Medulla oblongata (tissue), 1 donor: ENCODE results near the gene MYL7.

Experiments used
- DNase-seq: peaks from one replicate; pipeline ENCODE4 v3.0.0-alpha.2; 2015; ENCODE audit errors: extremely low spot score

MYL7 gene

DNA sequence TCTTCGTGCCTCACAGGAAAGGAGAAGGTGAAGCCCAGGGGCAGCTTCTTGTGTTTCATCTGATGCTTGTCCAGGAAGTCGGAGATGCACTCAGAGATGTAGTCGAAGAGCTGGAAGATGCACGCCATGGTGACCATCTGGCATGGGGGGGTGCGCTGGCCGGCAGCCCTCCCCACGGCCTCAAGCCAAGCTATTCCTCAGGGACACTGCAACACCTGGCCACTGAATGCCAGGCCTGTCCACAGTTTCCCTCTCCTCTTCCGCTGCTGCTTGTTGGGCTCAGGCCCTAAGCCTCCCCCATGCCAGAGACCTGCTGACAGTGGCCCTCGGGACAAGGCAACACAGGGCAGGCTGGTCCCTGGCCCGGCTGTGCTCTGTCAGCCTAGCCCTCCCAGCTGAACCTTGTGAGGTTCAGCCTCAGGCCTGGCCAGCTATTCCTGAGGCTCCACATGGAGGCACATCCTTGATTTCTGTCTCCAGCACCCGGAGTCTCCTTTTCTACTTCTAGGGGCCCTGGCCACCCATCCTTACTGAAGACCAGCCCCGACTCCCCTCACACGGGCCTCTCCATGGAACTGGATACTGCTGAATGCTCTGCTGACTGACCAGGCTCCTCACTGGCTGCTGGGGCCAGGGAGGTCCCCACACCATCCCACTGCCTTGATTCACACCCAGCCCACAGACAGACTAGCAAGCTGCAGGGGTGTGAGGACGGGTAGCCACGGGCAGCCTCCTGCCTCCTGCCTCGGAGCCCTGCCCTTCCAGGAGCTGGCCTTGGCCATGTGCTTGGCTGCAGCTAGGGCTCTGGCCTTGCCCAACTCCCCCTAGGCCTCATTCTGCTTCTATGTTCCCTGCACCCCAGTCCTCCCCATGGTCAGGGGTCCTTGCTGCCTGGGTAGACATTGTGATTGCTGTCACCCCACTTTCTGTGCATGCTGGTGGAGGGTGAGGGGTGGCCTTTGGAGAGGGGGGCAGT lies 10.1 kb upstream of the MYL7 start:
- no peak for DNase-seq

DNA sequence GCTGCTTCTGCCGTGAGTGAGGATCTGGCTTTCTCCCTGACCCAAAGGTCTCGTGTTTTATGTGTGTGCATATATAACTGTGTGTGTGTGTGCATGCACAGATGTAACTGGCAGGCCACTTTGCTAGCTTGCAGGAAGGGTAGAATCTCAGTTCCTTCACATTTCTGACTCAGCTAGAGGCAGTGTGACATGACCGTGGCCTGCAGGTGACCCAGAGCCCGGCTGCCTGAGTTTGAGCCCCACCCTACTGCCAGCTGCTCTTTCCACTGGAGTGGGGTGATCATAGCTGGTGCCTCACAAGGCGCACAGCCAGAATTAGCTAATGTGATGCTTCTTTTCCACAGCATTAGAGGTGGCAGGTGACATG lies 9.3 kb upstream of the MYL7 start:
- no peak for DNase-seq

DNA sequence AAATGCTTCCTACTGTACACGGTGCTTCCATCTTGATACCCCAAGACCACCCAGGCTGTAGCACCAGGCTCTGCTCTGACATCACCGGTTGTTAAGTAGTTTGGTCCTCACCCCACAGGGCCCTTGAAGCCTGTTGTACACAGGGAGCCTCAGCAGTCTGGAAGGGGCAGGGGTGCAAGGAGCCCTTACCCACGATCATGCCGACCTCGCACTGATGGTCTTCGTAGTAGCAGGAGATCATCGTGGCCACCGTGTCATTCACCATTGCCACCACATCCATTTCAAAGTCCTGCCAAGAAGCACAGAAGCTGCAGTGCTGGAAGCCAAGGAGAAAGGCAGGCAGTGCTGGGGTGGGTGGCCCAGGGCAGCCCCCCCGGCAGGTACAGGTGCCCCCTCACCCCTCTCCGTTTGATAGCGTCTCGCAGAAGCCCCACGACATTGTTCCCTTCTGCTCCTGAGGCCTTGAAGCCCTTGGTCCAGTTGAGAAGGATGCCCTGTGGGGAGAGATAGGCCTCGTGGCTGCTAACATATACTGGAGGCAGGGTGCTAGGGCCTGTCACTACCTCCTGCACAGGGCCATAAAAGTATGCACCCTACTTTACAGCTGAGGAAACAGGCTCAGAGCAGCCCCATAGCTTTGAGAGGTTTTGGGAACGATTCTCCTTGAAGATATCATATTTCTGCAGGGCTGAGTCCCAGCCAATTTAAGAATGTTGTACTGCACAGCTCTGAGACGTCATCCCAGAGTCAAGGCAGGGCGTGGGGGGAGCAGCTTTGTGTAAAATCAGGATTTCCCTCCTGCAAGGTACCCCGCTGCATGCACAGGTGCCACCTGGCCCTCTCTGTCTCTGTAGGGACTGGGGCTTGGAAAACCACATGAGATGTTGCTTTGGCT lies 8.7 kb upstream of the MYL7 start:
- DNase-seq, result no peak

DNA sequence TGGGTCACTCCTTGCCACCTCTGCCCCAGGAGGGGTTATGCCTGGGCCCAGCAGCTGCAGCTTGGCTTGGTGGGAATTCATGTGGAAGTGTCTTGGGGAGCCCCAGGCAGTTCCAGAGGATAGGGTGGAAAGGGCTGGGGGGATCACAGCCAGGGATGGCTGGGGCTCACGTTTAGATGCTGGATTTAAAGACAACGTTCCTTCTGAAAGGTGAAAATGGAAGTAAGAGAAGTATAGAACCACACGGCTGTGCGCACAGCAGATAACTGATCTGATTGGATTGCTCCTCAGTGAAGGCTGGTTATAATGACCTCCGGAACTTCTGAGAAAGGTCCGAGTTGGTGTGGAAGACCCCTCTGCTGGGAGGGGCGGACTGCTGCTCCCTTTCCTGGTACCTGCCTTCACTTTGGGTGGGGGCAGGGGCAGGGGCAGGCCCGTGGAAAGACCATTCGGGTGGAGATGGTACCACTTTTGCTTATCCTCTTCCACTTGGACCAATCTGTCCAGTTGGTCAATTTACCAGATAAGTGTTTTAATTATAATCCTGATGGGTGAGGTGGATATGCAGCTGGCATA lies 7.9 kb upstream of the MYL7 start:
- no peak for DNase-seq

DNA sequence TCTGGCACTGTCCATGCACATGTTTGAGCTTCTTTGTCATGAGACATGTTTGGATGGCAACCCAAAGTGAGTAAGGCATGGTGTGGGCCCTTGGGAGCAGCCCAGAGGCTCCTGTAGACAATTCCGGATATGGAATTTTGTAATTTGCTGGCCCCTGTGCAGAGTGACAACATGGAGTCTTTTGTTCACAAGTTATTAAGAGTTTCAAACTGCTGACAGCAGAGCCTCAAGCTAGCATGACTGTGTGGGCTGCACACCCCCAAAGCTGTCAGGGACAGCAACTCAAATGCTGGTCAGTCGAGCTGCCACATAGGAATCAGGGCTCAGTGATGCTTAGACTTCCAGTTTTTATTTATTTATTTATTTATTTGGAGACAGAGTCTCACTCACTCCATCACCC lies 7.0 kb upstream of the MYL7 start:
- no peak for DNase-seq

DNA sequence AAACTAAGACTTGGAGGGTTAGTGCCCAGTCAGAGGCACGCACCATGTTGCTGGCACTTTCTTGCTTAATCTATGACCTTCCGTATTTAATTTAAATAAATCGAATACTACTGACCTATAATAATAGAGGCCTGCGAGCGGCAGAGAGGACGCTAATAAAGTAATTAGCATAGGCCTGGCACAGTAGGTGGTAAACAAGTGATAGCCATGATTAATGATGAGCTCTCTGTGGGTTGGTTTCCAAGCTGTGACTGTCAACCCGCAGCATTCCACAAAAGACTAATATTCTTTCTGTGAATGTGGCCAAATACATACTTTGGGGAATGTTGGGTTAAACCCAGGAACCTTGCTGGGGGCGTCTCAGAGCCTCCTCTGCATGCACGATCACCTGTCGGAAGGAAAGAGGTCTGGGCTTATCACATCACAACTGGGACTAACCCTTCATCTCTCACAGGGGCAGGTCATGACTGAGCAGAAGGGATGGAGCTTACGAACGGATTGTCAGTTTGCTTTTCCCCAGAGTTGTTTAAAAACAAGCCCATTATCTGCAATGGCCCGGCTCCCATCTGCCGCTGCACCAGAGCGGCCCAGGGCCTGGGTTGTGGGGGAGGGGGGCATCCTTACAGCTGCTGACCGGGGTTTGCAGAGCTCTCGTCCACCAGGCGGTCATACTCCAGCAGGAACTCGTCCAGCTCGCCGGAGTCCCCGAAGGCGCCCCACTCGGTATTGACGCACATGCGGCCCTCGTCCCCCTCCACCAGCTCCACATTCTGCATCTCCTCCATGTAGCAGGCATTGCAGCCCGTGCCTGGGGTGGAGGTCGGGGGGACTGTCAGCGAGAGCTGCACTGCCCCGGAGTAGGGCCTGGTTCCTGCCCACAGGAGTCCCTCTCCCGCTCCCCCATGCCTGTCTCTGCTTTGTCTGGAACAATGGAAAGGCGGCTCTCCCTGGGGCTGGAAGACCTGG lies 6.2 kb upstream of the MYL7 start:
- DNase-seq, result no peak

DNA sequence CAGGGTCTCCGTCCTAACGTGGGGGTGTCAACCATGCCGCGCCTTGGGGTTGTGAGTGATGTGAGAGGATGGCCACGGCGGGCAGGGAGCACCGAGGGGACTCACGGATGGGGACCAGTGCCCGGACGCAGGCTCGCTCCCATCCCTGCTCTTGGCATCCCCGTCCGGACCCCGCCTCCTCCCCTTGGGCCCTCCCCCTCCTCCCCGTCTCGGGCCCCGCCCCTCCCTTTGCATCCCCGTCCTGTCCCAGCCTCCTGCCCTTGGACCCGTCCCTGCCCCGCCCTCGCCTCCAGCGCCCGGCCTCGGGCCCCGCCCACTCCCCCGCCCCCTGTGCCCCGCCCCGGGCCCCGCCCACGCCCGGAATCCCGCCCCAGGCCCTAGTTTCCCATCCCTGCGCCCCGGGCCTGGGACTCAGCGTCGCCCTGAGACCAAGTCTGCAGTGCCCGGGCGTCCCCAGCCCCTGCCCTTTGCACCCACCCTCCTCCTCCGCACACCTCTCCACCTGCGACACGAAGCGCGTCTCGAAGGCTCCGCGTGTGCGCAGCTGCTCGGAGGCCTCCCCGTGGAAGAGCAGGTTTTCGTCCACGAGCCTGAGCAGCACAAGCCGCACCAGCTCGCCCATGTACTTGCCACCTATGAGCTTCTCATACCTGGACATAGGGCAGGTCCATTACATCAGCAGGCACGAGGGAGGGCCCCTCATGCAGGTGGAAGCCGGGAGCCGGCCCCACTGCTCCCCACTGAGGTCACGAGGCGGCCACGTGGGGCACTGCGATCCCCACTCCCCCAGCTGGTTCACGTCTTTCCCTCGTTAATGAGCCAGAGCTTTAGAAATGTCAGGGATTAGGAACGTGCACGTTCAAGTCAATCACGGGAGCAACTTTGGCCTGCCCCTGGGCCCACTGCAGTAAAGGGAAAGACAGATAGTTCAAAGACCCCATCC lies 5.1 kb upstream of the MYL7 start:
- DNase-seq, result peak; percentile 57

DNA sequence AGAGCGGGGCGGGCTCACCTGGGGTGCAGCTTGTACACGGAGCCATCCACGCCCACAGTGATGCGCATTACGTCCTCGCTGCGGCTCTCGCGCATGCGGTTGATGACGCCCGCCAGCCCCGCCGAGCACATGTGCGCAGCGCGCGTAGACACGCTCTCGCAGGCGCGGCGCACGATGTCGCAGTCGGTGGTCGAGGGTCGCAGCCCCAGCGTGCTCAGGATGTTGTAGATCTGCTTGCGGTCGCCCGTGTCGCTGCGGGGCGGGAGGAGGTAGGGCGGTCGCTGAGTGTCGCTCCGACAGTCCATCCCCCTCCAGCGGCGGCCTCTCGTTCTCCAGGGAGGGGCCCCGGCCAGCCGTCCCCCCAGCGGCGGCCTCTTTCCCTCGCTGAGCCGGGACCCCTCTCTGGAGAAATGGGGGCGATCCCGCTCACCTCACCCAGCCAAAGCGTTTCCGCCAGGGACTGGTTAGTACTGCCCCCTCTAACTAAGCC lies 4.4 kb upstream of the MYL7 start:
- DNase-seq, result no peak

DNA sequence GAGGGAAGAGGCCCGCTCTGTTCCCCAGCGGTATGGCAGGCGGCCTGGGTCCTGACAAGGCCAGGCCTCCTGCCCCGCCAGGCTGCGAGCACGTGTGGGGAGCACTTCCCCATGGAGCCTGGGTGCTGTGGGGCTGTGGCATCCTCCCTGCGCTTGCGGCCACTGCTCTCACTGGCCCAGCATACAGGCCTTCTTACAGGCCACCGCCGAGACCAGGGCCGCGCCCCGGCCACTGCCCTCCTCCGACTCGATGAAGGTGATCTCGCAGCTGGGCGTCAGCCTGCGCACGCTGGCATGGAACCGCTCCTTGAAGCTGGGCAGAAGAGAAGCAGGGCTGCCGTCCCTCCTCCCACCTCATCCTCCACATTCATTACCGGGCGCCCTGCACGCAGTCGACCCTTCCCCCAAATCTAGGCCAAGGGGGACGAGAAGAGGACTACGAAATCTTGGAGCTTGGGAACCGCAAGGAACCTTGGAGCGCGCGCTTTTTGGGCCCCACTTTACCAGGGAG lies 3.9 kb upstream of the MYL7 start:
- DNase-seq, result no peak

DNA sequence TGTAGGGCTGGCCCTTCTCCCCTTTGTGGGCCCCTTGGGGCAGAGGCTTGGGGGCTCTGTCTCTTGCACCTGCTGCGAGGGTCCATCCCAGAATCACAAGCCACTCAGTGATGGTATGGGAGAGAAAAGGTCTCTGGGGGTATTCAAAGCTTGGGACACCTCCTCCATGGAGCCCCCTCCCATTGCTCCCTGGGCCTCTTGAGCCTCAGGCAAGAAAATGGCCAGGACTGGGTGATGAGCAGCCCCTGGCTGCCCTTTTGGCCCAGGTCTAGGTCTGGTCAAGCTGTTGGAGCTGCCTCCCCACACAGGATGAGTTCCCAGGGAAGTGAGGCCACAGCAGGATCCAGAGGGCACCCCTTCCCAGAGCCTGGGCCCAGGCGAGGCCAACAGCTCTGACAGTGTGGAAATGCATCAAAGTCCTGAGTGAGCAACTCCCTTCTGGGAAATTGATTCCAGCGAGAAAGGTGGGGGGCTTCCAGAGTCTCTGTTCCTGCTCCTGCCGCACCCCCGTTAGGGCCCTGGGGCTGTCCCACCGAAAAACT lies 3.4 kb upstream of the MYL7 start:
- no peak for DNase-seq

DNA sequence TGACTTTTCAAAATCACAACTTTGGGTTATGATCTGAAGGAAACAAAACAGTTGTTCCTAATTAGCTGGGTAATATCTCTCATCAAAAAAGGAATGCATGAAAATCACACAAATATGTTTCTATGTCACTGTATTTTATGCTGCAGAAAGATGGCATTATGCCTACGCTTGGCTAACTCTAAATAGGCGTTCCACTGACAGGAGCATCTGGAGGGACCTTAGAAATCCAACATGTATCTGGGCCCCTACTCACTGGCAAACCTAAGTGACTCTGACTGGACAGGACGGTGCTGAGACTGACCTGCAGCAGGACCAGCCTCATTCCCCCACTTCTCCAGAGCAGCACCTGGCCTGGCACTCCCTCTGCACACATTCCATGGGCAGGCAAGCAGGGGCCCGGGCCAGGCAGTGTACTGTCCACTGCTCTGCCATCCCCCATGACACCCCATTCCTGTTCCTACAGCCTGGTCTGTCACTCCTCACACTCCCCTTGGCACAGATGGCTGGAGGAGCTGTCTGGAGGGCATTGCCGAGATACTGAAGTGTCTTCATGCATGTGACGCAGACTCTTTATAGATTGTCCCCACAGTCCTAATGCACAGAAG lies 2.6 kb upstream of the MYL7 start:
- DNase-seq, result no peak

DNA sequence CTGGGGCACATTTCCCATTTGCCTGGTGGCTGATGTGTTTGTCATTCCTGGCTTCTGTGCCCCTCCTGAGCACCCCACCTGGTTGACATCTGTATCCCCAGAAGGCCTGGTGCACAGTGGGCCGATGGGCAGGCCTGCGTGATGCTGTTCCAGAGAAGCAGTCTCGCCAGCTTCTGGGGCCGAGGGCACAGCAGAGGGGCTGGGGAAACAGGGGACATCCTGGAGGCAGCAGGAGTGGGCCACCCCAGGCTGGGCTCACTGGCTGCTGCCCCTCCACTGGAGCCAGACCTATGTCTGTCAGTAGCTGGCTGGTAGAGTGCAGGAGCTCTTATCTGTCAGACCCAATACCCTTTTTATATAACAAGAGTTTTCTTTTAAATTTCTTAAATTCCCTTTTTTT lies 896 bp upstream of the MYL7 start:
- no peak for DNase-seq

DNA sequence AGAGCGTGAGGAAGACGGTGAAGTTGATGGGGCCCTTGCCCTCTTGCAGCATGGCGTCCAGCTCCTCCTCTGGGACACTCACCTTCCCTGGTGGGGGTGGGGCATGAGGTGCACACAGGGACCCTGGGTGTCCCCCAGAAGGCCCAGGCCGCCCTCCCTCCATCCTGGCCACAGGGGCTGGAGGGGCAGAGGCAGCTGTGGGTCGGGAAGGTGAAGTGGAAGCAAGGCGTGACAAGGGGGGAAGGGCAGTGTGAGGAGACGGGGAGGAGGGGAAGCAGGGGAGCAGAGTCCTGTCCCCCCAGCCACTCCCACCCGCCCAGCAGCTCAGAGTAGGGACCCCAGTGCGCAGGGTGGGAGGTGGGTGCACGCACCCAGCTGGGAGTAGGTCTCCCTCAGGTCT lies 791 bp downstream of the MYL7 start:
- no peak for DNase-seq

DNA sequence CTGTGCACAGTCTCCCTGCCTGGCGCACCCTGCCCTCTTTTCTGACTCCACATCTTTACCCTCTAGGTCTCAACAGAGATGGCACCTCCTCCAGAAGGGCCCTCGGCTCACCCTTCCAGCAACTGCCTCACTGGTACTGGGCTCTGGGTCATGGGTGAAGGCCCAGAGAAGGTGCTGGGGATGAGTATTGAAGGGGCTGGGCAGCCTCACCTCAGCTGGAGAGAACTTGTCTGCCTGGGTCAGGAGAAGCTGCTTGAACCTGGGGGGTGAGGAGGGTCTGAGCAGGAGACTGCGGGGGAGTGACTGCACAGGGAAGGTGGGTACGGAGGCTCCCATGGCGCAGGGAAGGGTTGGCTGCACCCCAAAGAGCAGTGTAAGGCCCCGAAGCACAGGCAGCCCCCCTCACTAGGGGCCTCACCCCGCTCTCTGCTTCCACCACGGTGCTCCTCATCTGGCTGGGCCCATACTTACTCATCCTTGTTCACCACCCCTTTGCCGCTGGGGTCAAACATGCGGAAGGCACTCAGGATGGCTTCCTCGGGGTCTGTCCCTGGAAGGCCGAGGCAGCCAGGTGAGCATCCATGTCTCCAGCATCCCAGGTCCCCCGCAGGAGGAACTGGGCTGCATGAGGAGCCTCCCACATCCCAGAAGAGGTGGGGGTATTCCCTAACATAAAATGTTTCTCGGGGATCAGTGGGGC lies 1.7 kb downstream of the MYL7 start:
- no peak for DNase-seq

DNA sequence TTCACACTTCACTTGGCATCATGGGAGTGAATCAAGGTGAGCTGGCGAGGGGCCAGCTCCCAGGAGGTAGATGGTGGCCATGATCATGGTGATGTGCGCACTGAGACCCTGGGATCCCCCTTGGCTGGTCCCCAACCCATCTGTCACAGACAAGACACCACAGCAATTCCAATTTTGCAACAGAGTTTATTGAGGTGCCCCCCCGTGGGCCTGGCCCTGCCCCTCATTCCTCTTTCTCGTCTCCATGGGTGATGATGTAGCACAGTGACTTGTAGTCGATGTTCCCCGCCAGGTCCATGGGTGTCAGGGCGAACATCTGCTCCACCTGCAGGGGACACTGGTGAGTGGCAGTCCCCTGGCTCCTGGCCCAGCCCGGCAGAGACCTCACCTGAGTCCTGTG lies 2.4 kb downstream of the MYL7 start:
- no peak for DNase-seq

DNA sequence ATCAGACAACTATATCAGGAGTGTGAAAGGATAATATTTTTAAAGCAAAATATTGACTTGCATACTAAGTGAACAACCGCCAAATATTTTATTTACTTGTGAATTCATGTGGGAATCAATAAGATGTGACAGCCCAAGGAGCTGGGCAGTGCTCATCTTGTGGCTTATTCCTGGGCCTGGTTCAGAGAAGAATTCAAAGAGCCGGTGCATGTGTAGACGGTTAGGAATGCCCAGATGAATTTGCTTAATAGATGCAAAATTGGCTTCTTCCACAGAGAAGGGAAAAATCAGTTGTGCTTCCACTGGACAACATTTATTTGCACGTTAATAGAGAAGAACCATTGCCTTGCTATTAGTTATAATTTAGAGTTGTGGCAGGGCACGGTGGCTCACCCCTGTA lies 4.4 kb downstream of the MYL7 start:
- no peak for DNase-seq

DNA sequence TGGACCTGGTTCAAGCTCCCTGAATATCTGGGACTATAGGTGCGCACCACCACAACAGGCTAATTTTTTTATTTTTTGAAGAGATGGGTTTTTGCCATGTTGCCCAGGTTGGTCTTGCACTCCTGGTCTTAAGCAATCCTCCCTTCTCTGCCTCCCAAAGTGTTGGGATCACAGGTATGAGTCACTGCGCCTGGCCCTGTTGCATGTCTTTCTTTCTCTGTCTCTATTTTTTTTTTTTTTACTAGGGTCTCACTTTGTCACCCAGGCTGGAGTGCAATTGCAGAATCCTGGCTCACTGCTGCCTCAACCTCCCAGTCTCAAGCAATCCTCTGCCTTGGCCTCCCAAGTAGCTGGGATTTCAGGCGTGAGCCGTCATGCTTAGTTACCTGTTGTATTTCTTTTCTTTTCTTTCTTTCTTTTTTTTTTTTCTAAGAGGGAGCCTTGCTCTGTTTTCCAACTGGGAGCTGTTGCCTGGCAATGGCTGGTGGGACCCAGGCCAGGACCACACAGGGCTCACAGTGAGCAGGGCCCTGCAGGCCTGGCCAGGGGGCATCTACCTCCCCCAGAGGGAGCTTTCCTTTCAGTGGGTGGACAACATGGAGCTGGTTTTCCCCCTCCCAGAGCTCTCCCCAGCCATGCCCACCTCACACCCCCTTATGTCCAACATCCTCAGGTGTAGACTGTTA lies 6.0 kb downstream of the MYL7 start:
- no peak for DNase-seq

DNA sequence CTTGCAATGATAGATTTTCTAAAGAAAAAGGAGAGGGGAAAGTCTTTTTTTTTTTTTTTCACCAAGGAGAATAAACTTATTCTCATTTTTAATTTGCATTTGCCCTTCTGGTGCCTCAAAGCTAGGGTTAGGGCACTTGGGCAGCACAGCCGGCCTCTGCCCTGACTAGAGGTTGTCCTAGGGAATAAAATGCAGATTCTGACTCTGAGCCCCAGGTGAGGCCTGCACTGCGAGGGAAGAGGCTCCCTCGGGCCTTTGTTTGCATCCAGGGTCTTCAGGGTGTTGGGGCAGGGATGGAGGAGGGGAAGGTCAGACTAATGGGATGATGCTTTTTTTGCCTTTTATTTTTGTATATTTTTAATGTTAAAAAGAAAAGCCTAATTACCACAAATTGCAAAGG lies 7.8 kb downstream of the MYL7 start:
- DNase-seq, result no peak
